OCI-LY1 (cell line): Measurements from ENCODE around the gene AGFG2.

Experiments used
- H2AFZ ChIP-seq: fragments of 200-600 bp; sonication (generic), shearing (Covaris generic); 2 replicates; pipeline ENCODE4 v1.6.0; 2014; ENCODE audit warnings: antibody characterized with exemption, mild to moderate bottlenecking, low read length
- H3F3A ChIP-seq: fragments of 200-600 bp; sonication (generic), shearing (Covaris generic); 2 replicates; pipeline ENCODE4 v1.6.0; 2014; ENCODE audit warnings: mild to moderate bottlenecking, antibody characterized with exemption, low read length, moderate library complexity; ENCODE audit not compliant: insufficient read depth
- H3K27ac ChIP-seq: fragments of 200-600 bp; sonication (generic); 2 replicates; pipeline ENCODE4 v1.5.1; 2014; ENCODE audit warnings: low read length, mixed run types, mild to moderate bottlenecking, low read depth; ENCODE audit not compliant: poor library complexity, severe bottlenecking
- H3K27me3 ChIP-seq: fragments of 200-600 bp; sonication (generic); 2 replicates; pipeline ENCODE4 v1.6.0; 2014; ENCODE audit warnings: antibody characterized with exemption, mild to moderate bottlenecking, low read length, moderate library complexity; ENCODE audit not compliant: insufficient read depth
- H3K36me3 ChIP-seq: fragments of 200-600 bp; sonication (generic); 2 replicates; pipeline ENCODE4 v1.6.1; 2014; ENCODE audit warnings: mild to moderate bottlenecking, antibody characterized with exemption, low read length, moderate library complexity, mixed read lengths; ENCODE audit not compliant: insufficient read depth
- H3K4me1 ChIP-seq: fragments of 200-600 bp; sonication (generic); 2 replicates; pipeline ENCODE4 v1.5.1; 2014; ENCODE audit warnings: mild to moderate bottlenecking, low read length, moderate library complexity; ENCODE audit not compliant: insufficient read depth, severe bottlenecking
- H3K4me2 ChIP-seq: fragments of 200-600 bp; sonication (generic), shearing (Covaris generic); 2 replicates; pipeline ENCODE4 v1.6.1; 2014; ENCODE audit warnings: low read length
- H3K4me3 ChIP-seq: fragments of 200-600 bp; sonication (generic); 2 replicates; pipeline ENCODE4 v1.5.1; 2014; ENCODE audit warnings: low read length, low read depth, mild to moderate bottlenecking, mixed read lengths; ENCODE audit not compliant: poor library complexity, severe bottlenecking
- H3K79me2 ChIP-seq: fragments of 200-600 bp; shearing (Covaris generic); 2 replicates; pipeline ENCODE4 v1.6.1; 2016; ENCODE audit warnings: mixed run types, low read length, mixed read lengths; ENCODE audit not compliant: insufficient read depth
- H3K9ac ChIP-seq: fragments of 200-600 bp; sonication (generic), shearing (Covaris generic); 2 replicates; pipeline ENCODE4 v1.6.1; 2014; ENCODE audit warnings: mild to moderate bottlenecking, low read length, mixed read lengths
- H3K9me2 ChIP-seq: fragments of 200-600 bp; sonication (generic), shearing (Covaris generic); 2 replicates; pipeline ENCODE4 v1.6.1; 2014; ENCODE audit warnings: low read depth, mild to moderate bottlenecking, low read length, mixed read lengths
- H3K9me3 ChIP-seq: fragments of 200-600 bp; shearing (Covaris generic); 2 replicates; pipeline ENCODE4 v1.6.1; 2014; ENCODE audit warnings: low read length, mixed read lengths
- H4K20me1 ChIP-seq: fragments of 200-600 bp; sonication (generic), shearing (Covaris generic); 2 replicates; pipeline ENCODE4 v1.6.0; 2016; ENCODE audit warnings: mild to moderate bottlenecking, low read length; ENCODE audit not compliant: insufficient read depth
- EZH2 ChIP-seq: fragments of 200-600 bp; sonication (generic), shearing (Covaris generic); IDR thresholded peaks from 2 replicates; pipeline ENCODE4 v1.8.0; 2017; ENCODE audit warnings: borderline replicate concordance, mixed run types, mild to moderate bottlenecking, antibody characterized with exemption, low read length, moderate library complexity, mixed read lengths
- TF ChIP-seq, protein P1 (sequence below): fragments of 200-600 bp; sonication (generic), shearing (Covaris generic); IDR thresholded peaks from 2 replicates; pipeline ENCODE4 v1.5.1; 2017; ENCODE audit warnings: mild to moderate bottlenecking, antibody characterized with exemption, low read length, moderate library complexity, mixed read lengths

AGFG2 gene

DNA sequence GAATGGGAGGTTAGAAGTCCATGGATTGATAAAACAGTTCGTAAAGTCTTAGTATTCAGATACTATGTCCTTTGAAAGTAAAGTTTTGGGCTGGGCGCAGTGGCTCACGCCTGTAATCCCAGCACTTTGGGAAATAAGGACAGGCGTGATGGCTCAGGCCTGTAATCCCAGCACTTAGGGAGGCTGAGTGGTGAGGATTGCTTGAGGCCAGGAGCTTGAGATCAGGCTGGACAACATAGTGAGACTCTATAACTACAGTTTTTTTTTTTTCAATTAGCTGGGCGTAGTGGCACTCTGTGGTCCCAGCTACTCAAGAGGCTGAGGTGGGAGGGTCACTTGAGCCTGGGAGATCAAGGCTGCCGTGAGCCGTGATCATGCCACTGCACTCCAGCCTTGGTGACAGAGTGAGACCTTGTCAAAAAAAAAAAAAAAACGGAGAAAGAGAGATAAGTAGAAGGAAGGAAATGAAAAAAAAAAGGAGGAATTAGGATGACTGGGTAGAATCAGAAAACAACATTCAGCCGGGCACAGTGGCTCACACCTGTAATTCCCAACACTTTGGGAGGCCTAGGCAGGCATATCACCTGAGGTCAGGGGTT lies 25.7 kb upstream of the AGFG2 start:
- Histone ChIP-seq H2AFZ (no peak overlapping the region), H3K27ac (no peak overlapping the region), H3K9ac (no peak overlapping the region), H3K9me3 (no peaks in the 10 kb centered on the region), H3F3A (no peaks in the 10 kb centered on the region), H3K36me3 (no peaks in the 10 kb centered on the region), H3K4me3 (no peak overlapping the region), H4K20me1 (no peaks in the 10 kb centered on the region), H3K4me2 (no peak overlapping the region), H3K9me2 (no peaks in the 10 kb centered on the region), H3K27me3 (peaks cover 10% of the 10 kb centered on the region; the same call in 1 of the 2 replicates), H3K4me1 (peaks cover 7% of the 10 kb centered on the region), H3K79me2 (no peaks in the 10 kb centered on the region)
- no peak for TF ChIP-seq EZH2
- TF ChIP-seq, protein P1, sequence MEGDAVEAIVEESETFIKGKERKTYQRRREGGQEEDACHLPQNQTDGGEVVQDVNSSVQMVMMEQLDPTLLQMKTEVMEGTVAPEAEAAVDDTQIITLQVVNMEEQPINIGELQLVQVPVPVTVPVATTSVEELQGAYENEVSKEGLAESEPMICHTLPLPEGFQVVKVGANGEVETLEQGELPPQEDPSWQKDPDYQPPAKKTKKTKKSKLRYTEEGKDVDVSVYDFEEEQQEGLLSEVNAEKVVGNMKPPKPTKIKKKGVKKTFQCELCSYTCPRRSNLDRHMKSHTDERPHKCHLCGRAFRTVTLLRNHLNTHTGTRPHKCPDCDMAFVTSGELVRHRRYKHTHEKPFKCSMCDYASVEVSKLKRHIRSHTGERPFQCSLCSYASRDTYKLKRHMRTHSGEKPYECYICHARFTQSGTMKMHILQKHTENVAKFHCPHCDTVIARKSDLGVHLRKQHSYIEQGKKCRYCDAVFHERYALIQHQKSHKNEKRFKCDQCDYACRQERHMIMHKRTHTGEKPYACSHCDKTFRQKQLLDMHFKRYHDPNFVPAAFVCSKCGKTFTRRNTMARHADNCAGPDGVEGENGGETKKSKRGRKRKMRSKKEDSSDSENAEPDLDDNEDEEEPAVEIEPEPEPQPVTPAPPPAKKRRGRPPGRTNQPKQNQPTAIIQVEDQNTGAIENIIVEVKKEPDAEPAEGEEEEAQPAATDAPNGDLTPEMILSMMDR, result no peak

DNA sequence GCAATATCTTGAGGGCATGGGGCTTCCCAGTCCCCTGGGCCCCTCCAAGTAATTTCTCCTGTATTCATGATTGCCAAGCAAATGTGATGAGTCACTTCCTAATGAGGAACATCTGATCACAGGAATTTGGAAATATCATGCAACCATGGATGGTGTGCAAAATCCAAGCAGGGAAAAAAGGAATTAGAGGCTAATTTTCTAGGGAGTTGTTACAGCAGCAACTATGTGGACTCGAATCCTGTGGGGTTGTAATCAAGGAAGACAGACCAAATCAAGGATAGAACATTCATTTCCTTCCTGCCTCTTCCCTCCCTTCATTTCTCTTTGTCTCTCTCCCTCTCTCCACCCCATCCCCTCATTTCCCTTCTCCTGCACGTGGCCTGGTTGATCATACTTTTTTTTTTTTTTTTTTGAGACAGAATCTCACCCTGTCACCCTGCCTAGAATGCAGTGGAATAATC lies 23.9 kb upstream of the AGFG2 start:
- TF ChIP-seq EZH2, result no peak
- TF ChIP-seq, protein P1, result no peak
- peaks cover 7% of the 10 kb centered on the region for H3K4me1 ChIP-seq
- H2AFZ ChIP-seq, result no peak overlapping the region
- H3K79me2 ChIP-seq, result no peaks in the 10 kb centered on the region
- H3K4me3 ChIP-seq, result no peak overlapping the region
- no peaks in the 10 kb centered on the region for H3F3A ChIP-seq
- no peak overlapping the region for H3K4me2 ChIP-seq
- peaks cover 10% of the 10 kb centered on the region; the same call in 1 of the 2 replicates for H3K27me3 ChIP-seq
- H3K9me2 ChIP-seq, result no peaks in the 10 kb centered on the region
- H3K9ac ChIP-seq, result no peak overlapping the region
- H3K36me3 ChIP-seq, result no peaks in the 10 kb centered on the region
- no peaks in the 10 kb centered on the region for H4K20me1 ChIP-seq
- H3K9me3 ChIP-seq, result no peaks in the 10 kb centered on the region
- H3K27ac ChIP-seq, result no peak overlapping the region

DNA sequence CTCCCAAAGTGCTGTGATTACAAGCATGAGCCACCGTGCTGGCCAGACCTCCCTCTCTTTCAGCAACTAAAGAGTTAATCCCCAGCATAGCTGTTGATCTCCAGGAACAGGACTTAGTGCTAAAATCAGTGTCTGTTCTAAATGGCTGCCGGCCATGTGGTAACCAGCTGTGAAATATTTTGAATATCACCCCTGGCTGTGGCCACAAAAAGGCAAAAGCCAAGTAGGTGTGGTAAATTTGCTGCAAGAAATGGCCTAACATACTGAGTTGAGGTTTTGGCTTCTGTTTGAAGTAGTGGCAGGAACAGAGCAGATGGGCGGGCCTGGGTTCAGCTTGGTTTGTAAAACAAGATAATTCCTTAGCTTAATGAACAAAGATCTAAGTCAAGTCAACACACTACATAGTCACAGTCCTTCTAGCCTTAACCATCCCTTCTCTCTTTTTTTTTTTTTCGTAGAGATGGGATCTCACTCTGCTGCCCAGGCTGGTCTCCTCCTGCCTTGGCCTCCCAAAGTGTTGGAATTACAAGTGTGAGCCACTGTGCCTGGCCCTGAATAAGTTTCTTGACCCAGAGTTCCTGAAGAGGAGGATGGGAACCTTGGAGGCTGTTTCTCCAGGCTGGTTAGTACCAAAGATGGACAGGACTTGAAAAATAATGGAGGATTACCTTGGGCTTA lies 22.7 kb upstream of the AGFG2 start:
- Histone ChIP-seq H3K79me2 (no peaks in the 10 kb centered on the region), H4K20me1 (no peaks in the 10 kb centered on the region), H3F3A (no peaks in the 10 kb centered on the region), H3K9me2 (no peaks in the 10 kb centered on the region), H3K9ac (no peak overlapping the region), H3K27ac (no peak overlapping the region), H3K4me1 (peaks cover 7% of the 10 kb centered on the region), H3K27me3 (peaks cover 10% of the 10 kb centered on the region; the same call in 1 of the 2 replicates), H3K4me2 (no peak overlapping the region), H3K36me3 (no peaks in the 10 kb centered on the region), H3K9me3 (no peaks in the 10 kb centered on the region), H2AFZ (no peak overlapping the region), H3K4me3 (no peak overlapping the region)
- TF ChIP-seq, protein P1, result no peak
- no peak for TF ChIP-seq EZH2
